ENCODE measurements around the gene RELL1.

The RELL1 gene

DNA sequence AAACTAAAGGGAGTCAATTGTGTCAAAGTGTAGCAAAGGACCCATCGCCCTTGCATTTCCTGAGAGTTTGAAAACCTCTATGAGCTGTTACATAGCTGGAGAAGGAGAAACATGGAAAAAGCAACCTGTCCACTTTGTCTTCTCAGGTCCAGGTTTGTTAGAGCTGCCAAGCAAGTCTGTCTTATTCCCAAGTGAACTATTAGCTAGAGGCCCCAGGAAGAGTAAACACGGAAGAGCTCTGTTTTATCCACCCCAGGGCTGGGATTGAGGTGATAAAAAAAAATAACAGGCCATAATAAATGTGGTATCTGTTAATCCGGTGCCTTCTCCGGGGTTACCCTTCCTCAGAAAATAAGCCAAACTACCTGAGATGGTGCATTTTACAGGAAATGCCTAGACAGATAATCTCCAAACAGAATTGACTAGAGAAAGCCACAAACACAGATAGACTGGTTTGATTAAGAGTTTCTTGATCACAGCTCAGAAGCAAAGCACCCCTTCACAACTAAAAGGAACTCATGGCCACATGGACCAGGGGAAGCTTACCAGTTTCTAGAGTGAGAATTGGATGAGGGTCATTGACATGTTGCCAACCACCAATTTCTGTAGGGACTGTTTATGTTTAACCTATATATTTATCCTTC lies 35.9 kb upstream of the RELL1 start:
- POLR2A ChIA-PET = no interaction called here
- no peak for TF ChIP-seq SUZ12 (IDR thresholded peaks at IDR 0.05)
- no peak for TF ChIP-seq BHLHE40 (IDR thresholded peaks at IDR 0.05; ENCODE audit: borderline replicate concordance)
- no peak for TF ChIP-seq TARDBP (IDR thresholded peaks at IDR 0.05)
- TF ChIP-seq FOXM1 (IDR thresholded peaks at IDR 0.05; ENCODE audit: borderline replicate concordance) = no peak
- no peak for TF ChIP-seq HDGF (IDR thresholded peaks at IDR 0.05; ENCODE audit: borderline replicate concordance)
- TF ChIP-seq LEF1 (IDR thresholded peaks at IDR 0.05; ENCODE audit: borderline replicate concordance) = no peak
- TF ChIP-seq, protein P1, sequence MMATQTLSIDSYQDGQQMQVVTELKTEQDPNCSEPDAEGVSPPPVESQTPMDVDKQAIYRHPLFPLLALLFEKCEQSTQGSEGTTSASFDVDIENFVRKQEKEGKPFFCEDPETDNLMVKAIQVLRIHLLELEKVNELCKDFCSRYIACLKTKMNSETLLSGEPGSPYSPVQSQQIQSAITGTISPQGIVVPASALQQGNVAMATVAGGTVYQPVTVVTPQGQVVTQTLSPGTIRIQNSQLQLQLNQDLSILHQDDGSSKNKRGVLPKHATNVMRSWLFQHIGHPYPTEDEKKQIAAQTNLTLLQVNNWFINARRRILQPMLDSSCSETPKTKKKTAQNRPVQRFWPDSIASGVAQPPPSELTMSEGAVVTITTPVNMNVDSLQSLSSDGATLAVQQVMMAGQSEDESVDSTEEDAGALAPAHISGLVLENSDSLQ (IDR thresholded peaks at IDR 0.05) = no peak
- CTCF ChIA-PET = interaction anchor here (0.6 kb wide), 2 partner anchors 31 to 119 kb away, joined by 3 to 4 read pairs; no protein-coding TSS in a partner anchor
- no peak for DNase-seq (ENCODE audit: extremely low spot score)

DNA sequence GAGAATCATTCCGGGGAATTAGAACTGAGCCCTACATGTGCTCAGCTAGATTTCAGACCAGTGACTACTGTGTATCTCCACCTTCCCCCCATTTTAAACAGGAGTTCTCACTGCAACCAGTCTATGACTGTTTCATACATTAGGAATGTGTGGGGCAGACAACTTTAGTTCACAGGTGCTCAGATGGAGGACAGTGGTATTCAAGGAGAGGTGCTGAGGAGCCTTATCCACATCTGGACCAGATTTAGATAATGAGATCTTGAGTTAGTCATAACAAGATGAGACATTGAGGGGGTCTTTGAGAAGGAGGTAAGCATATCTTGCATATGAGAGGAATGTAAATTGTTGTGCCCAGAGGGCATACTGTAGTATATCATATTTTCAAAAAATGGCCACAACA lies 32.8 kb upstream of the RELL1 start:
- TF ChIP-seq NFRKB (IDR thresholded peaks at IDR 0.05) = no peak
- no peak for TF ChIP-seq SUZ12 (IDR thresholded peaks at IDR 0.05)
- TF ChIP-seq, protein P1 (IDR thresholded peaks at IDR 0.05) = no peak
- TF ChIP-seq BHLHE40 (IDR thresholded peaks at IDR 0.05; ENCODE audit: borderline replicate concordance) = no peak
- TF ChIP-seq FOXM1 (IDR thresholded peaks at IDR 0.05; ENCODE audit: borderline replicate concordance) = no peak
- TF ChIP-seq FOXA1 (IDR thresholded peaks at IDR 0.05) = no peak
- TF ChIP-seq SP1 (IDR thresholded peaks at IDR 0.05) = no peak
- no peak for TF ChIP-seq ZNF384 (IDR thresholded peaks at IDR 0.05)
- no peak for TF ChIP-seq HDGF (IDR thresholded peaks at IDR 0.05; ENCODE audit: borderline replicate concordance)
- no peak for TF ChIP-seq L3MBTL2 (conservative IDR thresholded peaks at IDR 0.05)
- TF ChIP-seq TARDBP (IDR thresholded peaks at IDR 0.05) = no peak
- TF ChIP-seq FOXK2 (IDR thresholded peaks at IDR 0.05) = no peak
- no peak for TF ChIP-seq LEF1 (IDR thresholded peaks at IDR 0.05; ENCODE audit: borderline replicate concordance)
- no peak for TF ChIP-seq ARNT (IDR thresholded peaks at IDR 0.05)
- ChIA-PET POLR2A (no interaction called here), CTCF (no interaction called here)
- DNase-seq (ENCODE audit: extremely low spot score) = no peak

DNA sequence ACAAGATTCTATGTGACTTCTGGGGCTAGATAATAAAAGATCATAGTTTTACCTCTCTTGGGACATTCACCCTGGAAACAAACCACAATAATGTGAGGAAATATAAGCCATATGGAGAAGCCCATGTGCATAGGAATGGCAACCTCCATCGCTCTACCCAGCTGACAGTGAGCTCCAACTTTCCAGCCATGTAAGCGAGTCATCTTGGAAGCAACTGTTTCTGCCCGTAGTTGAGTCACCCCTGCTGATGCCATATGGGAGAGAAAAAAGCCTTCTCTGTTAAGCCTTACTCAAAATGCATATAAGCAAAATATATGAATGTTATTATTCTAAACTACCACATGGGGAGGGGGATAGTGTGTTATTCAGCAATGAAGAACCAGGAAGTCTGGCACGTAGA lies 31.4 kb upstream of the RELL1 start:
- DNase-seq (ENCODE audit: extremely low spot score) = no peak
- TF ChIP-seq SUZ12 (IDR thresholded peaks at IDR 0.05) (no peak), SP1 (IDR thresholded peaks at IDR 0.05) (no peak), BHLHE40 (IDR thresholded peaks at IDR 0.05; ENCODE audit: borderline replicate concordance) (no peak), FOXK2 (IDR thresholded peaks at IDR 0.05) (no peak), ZNF384 (IDR thresholded peaks at IDR 0.05) (no peak)
- TF ChIP-seq, protein P1 (IDR thresholded peaks at IDR 0.05) = no peak
- CTCF ChIA-PET = no interaction called here
- POLR2A ChIA-PET = no interaction called here

DNA sequence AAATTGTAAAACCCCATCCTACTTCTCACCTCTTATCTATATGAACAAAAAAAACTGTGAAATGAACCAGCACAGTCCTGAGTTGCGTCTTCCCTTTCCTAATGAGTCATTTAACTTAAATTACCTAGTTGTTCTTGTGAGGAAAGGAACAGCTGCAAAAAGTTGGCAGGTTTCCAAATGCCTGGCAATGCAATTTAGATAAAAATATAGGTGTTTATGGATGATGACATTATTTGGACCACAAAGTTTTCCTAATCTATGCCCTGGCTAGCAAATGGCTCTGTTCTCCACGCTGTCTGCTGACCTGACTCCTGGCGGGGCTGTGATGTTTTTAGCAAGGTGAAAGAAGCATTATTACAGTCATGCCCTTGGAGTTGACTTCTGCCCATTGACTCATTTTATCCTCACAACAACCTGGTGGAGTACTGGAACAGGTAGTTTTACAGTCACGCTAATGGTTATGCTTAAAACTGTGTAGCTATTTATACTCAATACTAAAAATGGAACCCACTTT lies 29.8 kb upstream of the RELL1 start:
- no peak for DNase-seq (ENCODE audit: extremely low spot score)
- ChIA-PET CTCF (no interaction called here), POLR2A (no interaction called here)
- TF ChIP-seq HDGF (IDR thresholded peaks at IDR 0.05; ENCODE audit: borderline replicate concordance) (no peak), ZNF384 (IDR thresholded peaks at IDR 0.05) (no peak), CTBP1 (IDR thresholded peaks at IDR 0.05; ENCODE audit: borderline replicate concordance) (no peak), NFRKB (IDR thresholded peaks at IDR 0.05) (no peak), ARNT (IDR thresholded peaks at IDR 0.05) (no peak), LEF1 (IDR thresholded peaks at IDR 0.05; ENCODE audit: borderline replicate concordance) (no peak), L3MBTL2 (conservative IDR thresholded peaks at IDR 0.05) (no peak), FOXA1 (IDR thresholded peaks at IDR 0.05) (no peak), FOXM1 (IDR thresholded peaks at IDR 0.05; ENCODE audit: borderline replicate concordance) (no peak), SUZ12 (IDR thresholded peaks at IDR 0.05) (no peak), BHLHE40 (IDR thresholded peaks at IDR 0.05; ENCODE audit: borderline replicate concordance) (no peak), ELF4 (IDR thresholded peaks at IDR 0.05) (no peak)
- TF ChIP-seq, protein P1 (IDR thresholded peaks at IDR 0.05) = no peak

DNA sequence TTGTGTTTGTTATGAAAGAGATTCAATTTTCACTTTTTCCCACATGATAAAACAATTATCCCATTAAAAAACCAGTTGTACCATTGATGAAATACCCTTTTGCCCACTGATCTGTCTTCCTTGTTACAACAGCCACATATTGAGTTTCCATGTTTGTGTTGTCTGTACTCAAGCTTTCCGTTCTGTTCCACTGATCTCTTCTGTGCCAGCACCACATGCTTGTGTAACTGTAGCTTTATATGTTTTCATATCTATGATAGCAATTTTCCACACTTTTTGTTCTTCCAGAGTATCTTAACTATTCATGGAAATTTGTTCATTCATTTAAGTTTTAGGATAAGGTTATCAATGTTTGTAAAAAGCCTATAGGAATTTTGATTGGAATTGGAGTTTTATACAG lies 24.3 kb upstream of the RELL1 start:
- ChIA-PET CTCF (interaction anchor here (0.7 kb wide), 1 partner anchor 610 kb away, joined by 3 read pairs; no protein-coding TSS in a partner anchor), POLR2A (no interaction called here)

More for the DNA sequence above, 24.3 kb upstream of the RELL1 start:
- no peak for TF ChIP-seq LEF1 (IDR thresholded peaks at IDR 0.05; ENCODE audit: borderline replicate concordance)
- no peak for TF ChIP-seq CTBP1 (IDR thresholded peaks at IDR 0.05; ENCODE audit: borderline replicate concordance)
- TF ChIP-seq NFRKB (IDR thresholded peaks at IDR 0.05) = no peak
- no peak for TF ChIP-seq ELF4 (IDR thresholded peaks at IDR 0.05)
- no peak for TF ChIP-seq TARDBP (IDR thresholded peaks at IDR 0.05)
- TF ChIP-seq SUZ12 (IDR thresholded peaks at IDR 0.05) = no peak
- TF ChIP-seq BHLHE40 (IDR thresholded peaks at IDR 0.05; ENCODE audit: borderline replicate concordance) = no peak
- TF ChIP-seq ZNF384 (IDR thresholded peaks at IDR 0.05) = no peak
- TF ChIP-seq FOXM1 (IDR thresholded peaks at IDR 0.05; ENCODE audit: borderline replicate concordance) = no peak
- no peak for TF ChIP-seq L3MBTL2 (conservative IDR thresholded peaks at IDR 0.05)
- no peak for TF ChIP-seq FOXA1 (IDR thresholded peaks at IDR 0.05)
- TF ChIP-seq, protein P1 (IDR thresholded peaks at IDR 0.05) = no peak
- TF ChIP-seq SP1 (IDR thresholded peaks at IDR 0.05) = no peak
- no peak for TF ChIP-seq HDGF (IDR thresholded peaks at IDR 0.05; ENCODE audit: borderline replicate concordance)
- TF ChIP-seq ARNT (IDR thresholded peaks at IDR 0.05) = no peak
- TF ChIP-seq FOXK2 (IDR thresholded peaks at IDR 0.05) = no peak
- no peak for DNase-seq (ENCODE audit: extremely low spot score)
